K562 (cell line): ENCODE measurements around the gene EGR1. TPM values are rescaled to one million over a fixed set of nuclear protein-coding genes. Genes with fewer than 3 reads are reported as not detected.

ENCODE experiments used
- ATAC-seq: fragments of 200-7000 bp; cut with Tn5 transposase; 3 replicates; pipeline ENCODE4 v1.9.1; 2020; ENCODE audit warnings: moderate library complexity
- BruUV-seq: library from RNA; stranded (reverse); fragments of 400-500 nt; replicated peaks from 2 replicates; lab custom pipeline; 2021; lab: Mats Ljungman, UMichigan
- CTCF ChIA-PET: fragments of 300-600 bp; formaldehyde crosslinking; extraction: SDS; loops from one replicate; lab custom pipeline; 2021; ENCODE audit warnings: low intra/inter-chr PET ratio; lab: Yijun Ruan, JAX
- POLR2A ChIA-PET: fragments of 300-600, 350-650 bp; sonication (Branson Sonifier 250); formaldehyde crosslinking; extraction: SDS; loops from one replicate; lab custom pipeline; 2021; ENCODE audit warnings: antibody characterized with exemption, inconsistent platforms; lab: Yijun Ruan, JAX
- DNase-seq, 4 experiments: peaks; one replicate each; pipeline versions ENCODE4 v3.0.0 to v3.0.0-alpha.2; 2011 to 2018; ENCODE audit warnings: low spot score in 3 of 4, mixed read lengths in 3 of 4; ENCODE audit errors: extremely low read depth in 1 of 4
- FAIRE-seq: peaks from 2 replicates; lab custom pipeline; 2011; peaks lifted over from hg19 to GRCh38; lab: Jason Lieb, UNC
- H2AFZ ChIP-seq: 2 replicates; pipeline ENCODE4 v1.6.0; 2011; ENCODE audit warnings: low read depth, low read length, control low read depth, inconsistent platforms
- H3K27ac ChIP-seq: fragments of 200-600 bp; 3 replicates; pipeline ENCODE4 v1.8.0; 2011; ENCODE audit warnings: low read depth, mild to moderate bottlenecking, control low read depth, inconsistent platforms, low read length, moderate library complexity, mixed read lengths; ENCODE audit errors: extremely low read depth
- H3K27me3 ChIP-seq, 2 experiments: fragments of 300-600 bp in 1 of 2; 2 replicates in 1 of 2; 3 replicates in 1 of 2; pipeline versions ENCODE4 v1.6.0 to v1.8.0; 2011; ENCODE audit warnings: inconsistent platforms in 2 of 2, low read length in 2 of 2, mild to moderate bottlenecking in 1 of 2, mixed read lengths in 1 of 2, moderate library complexity in 1 of 2; ENCODE audit not compliant: control insufficient read depth in 2 of 2, insufficient read depth in 2 of 2
- H3K36me3 ChIP-seq: fragments of 300-600 bp; 3 replicates; pipeline ENCODE4 v1.8.0; 2011; ENCODE audit warnings: mild to moderate bottlenecking, low read length, inconsistent platforms; ENCODE audit not compliant: control insufficient read depth, insufficient read depth
- H3K4me1 ChIP-seq, 2 experiments: fragments of 200-600 bp in 1 of 2; replicated peaks in 1 of 2; 2 replicates in 1 of 2; 3 replicates in 1 of 2; pipeline versions ENCODE4 v1.5.1 to v1.8.0; 2011; ENCODE audit warnings: inconsistent platforms in 2 of 2, low read length in 2 of 2, mild to moderate bottlenecking in 1 of 2, mixed read lengths in 1 of 2, moderate library complexity in 1 of 2; ENCODE audit not compliant: control insufficient read depth in 2 of 2, insufficient read depth in 2 of 2
- H3K4me2 ChIP-seq: 2 replicates; pipeline ENCODE4 v1.6.1; 2011; ENCODE audit warnings: low read length, control low read depth, inconsistent platforms, mixed read lengths; ENCODE audit not compliant: insufficient read depth
- H3K4me3 ChIP-seq: fragments of 200-600 bp; sonication (generic), shearing (Covaris generic); 2 replicates; pipeline ENCODE4 v1.5.1; 2016; ENCODE audit warnings: control low read depth, inconsistent platforms
- H3K79me2 ChIP-seq: fragments of 200-600 bp; 3 replicates; pipeline ENCODE4 v1.8.0; 2011; ENCODE audit warnings: low read length, inconsistent platforms; ENCODE audit not compliant: control insufficient read depth, insufficient read depth
- H3K9ac ChIP-seq, 2 experiments: 2 replicates each; pipeline versions ENCODE4 v1.6.0 to v1.6.1; 2011; ENCODE audit warnings: low read depth in 2 of 2, low read length in 2 of 2, control low read depth in 1 of 2, inconsistent platforms in 1 of 2, mild to moderate bottlenecking in 1 of 2, mixed read lengths in 1 of 2; ENCODE audit not compliant: insufficient read depth in 1 of 2
- H3K9me1 ChIP-seq: one replicate; pipeline ENCODE4 v1.6.0; 2011; ENCODE audit warnings: inconsistent platforms, mild to moderate bottlenecking, low read length, moderate library complexity; ENCODE audit not compliant: control insufficient read depth, insufficient read depth
- H3K9me3 ChIP-seq: replicated peaks from 2 replicates; pipeline ENCODE4 v1.5.1; 2011; ENCODE audit warnings: low read depth, low read length, inconsistent platforms; ENCODE audit not compliant: control insufficient read depth, insufficient read depth
- H4K20me1 ChIP-seq: replicated peaks from 2 replicates; pipeline ENCODE4 v1.6.1; 2011; ENCODE audit warnings: low read length, inconsistent platforms, mixed read lengths; ENCODE audit not compliant: control insufficient read depth, insufficient read depth
- CHAMP1 ChIP-seq: fragments of 450-650 bp; IDR thresholded peaks from 2 replicates; pipeline ENCODE4 v1.6.1; 2016; ENCODE audit warnings: mild to moderate bottlenecking
- CSDE1 ChIP-seq, 2 experiments: fragments of 450-650 bp; IDR thresholded peaks; 2 replicates each; pipeline ENCODE4 v1.6.1; 2016; ENCODE audit warnings: mild to moderate bottlenecking in 1 of 2
- E2F8 ChIP-seq: fragments of 450-650 bp; IDR thresholded peaks from 2 replicates; pipeline ENCODE4 v1.7.1; 2018; ENCODE audit warnings: mild to moderate bottlenecking, low read depth; ENCODE audit not compliant: partially characterized antibody
- FIP1L1 ChIP-seq: fragments of 200-400 bp; formaldehyde crosslinking; IDR thresholded peaks from 2 replicates; pipeline ENCODE4 v1.6.1; 2018; ENCODE audit warnings: mild to moderate bottlenecking, low read depth, low read length; ENCODE audit not compliant: poor library complexity, severe bottlenecking
- NR2C2 ChIP-seq, 2 experiments: fragments of 200-800 bp in 1 of 2; sonication (Bioruptor generic) in 1 of 2; sonication (generic) in 1 of 2; formaldehyde crosslinking in 1 of 2; IDR thresholded peaks; 2 replicates each; pipeline versions ENCODE4 v1.6.1 to v1.8.0; 2016 to 2022; ENCODE audit warnings: mild to moderate bottlenecking in 1 of 2, missing compliant biosample characterization in 1 of 2, missing genetic modification characterization in 1 of 2, missing genetic modification reagents in 1 of 2
- STAT6 ChIP-seq: sonication (generic); formaldehyde crosslinking; IDR thresholded peaks from 2 replicates; pipeline ENCODE4 v1.8.1; 2023; ENCODE audit warnings: mild to moderate bottlenecking, missing genetic modification reagents
- ZNF592 ChIP-seq: fragments of 450-650 bp; IDR thresholded peaks from 2 replicates; pipeline ENCODE4 v1.6.1; 2017; ENCODE audit warnings: antibody characterized with exemption, mild to moderate bottlenecking
- WGBS: fragments of 100-300 bp; shearing (Covaris generic); methylation state at CpG from one replicate; pipeline ENCODE4 v1.1.6; 2016; ENCODE audit warnings: low coverage, mixed read lengths; ENCODE audit not compliant: insufficient coverage; ENCODE audit errors: missing lambda C conversion rate; 5-methylcytosine and 5-hydroxymethylcytosine counted together
- in situ Hi-C: fragments of 300-500 bp; cut with MboI; formaldehyde crosslinking; loops from 4 replicates; pipeline ENCODE4 v1.15.0; 2018; ENCODE audit warnings: inconsistent platforms, mixed read lengths
- intact Hi-C: fragments of 100-400 bp; cut with micrococcal nuclease; formaldehyde crosslinking; loops from 2 replicates; pipeline ENCODE4 v1.14.2; 2022
- polyA plus RNA-seq, 8 experiments: library from polyadenylated mRNA; depleted of rRNA in 4 of 8; stranded (reverse) in 5 of 8; unstranded in 3 of 8; fragments of >200 nt; fragmentation: Nextera tagmentation in 2 of 8; fragmentation: Illumina TruSeq in 1 of 8; extraction: Ambion mirVana in 2 of 8; extraction: Trizol in 1 of 8; gene quantifications; 2 replicates each; pipeline versions ENCODE4 v1.2.1 to v1.2.3, GENCODE V29; 2011 to 2014; ENCODE audit warnings: inconsistent platforms in 1 of 8, missing spikeins in 1 of 8
- total RNA-seq, 7 experiments: library from RNA; depleted of rRNA in 6 of 7; stranded (reverse); fragments of >200 nt in 6 of 7; fragmentation: Illumina TruSeq in 2 of 7; extraction: Trizol in 2 of 7; gene quantifications; 2 replicates each; pipeline versions ENCODE4 v1.2.1 to v1.2.3, GENCODE V29; 2011 to 2021; ENCODE audit warnings: low replicate concordance in 1 of 7

EGR1 gene
- total and polyA plus RNA-seq, 9 of the 15 experiments (the other 6 are each of a cell fraction or from before 2014, with no cell fraction given) = 1.3 to 132 (median 21.5) TPM

GRCh38 chr5:138471052-138471361 is 5.7 kb downstream of the EGR1 start:
- peaks cover 21% of the 10 kb centered on the region for H3K9me1 ChIP-seq
- no TSS peak for BruUV-seq
- H3K27me3 ChIP-seq = no peaks in the 10 kb centered on the region
- ATAC-seq (no peak), DNase-seq (no peak), FAIRE-seq (no peak)
- in situ Hi-C loops = no loop called here
- WGBS = 66% methylated on average over 2 of the region's 2 CpGs
- H4K20me1 ChIP-seq = peaks cover 23% of the 10 kb centered on the region
- H3K9me3 ChIP-seq = no peaks in the 10 kb centered on the region
- no peak overlapping the region for H3K4me3 ChIP-seq
- no peak overlapping the region for H2AFZ ChIP-seq
- no peak overlapping the region for H3K27ac ChIP-seq
- H3K36me3 ChIP-seq = peaks cover 26% of the 10 kb centered on the region
- H3K79me2 ChIP-seq = peaks cover 26% of the 10 kb centered on the region
- no peak overlapping the region for H3K4me2 ChIP-seq
- no peak overlapping the region for H3K9ac ChIP-seq
- ChIA-PET POLR2A (interaction anchor here (0.7 to 2.6 kb wide), 7 partner anchors 9 to 73 kb away, joined by 3 to 17 read pairs (median 5); partner anchors contain the start of gene ETF1), CTCF (no interaction called here)
- intact Hi-C loops = no loop called here
- peaks cover 20 to 22% of the 10 kb centered on the region in 2 experiments for H3K4me1 ChIP-seq
- no peak for TF ChIP-seq STAT6 (CRISPR knock-in tag)
- no peak for TF ChIP-seq ZNF592
- no peak for TF ChIP-seq CHAMP1
- no peak for TF ChIP-seq CSDE1 (IDR thresholded peaks at IDR 0.05)
- TF ChIP-seq E2F8 = no peak
- no peak for TF ChIP-seq NR2C2 (CRISPR knock-in tag; IDR thresholded peaks at IDR 0.05)
- TF ChIP-seq NR2C2 (tag; IDR thresholded peaks at IDR 0.05) = no peak
- TF ChIP-seq FIP1L1 = peak; percentile 2
